Pancreas (tissue), 10 donors: ENCODE measurements around the gene TFRC. TPM values are rescaled to one million over a fixed set of nuclear protein-coding genes. Genes with fewer than 3 reads are reported as not detected.
"Not testable (repeated sequence)": the region's sequence is repeated elsewhere in the genome, so short reads cannot be mapped to it uniquely, and the experiment has no call there.

Experiments
- ATAC-seq, 4 donors: fragments of 200-7000 bp; cut with Tn5 transposase; one replicate each; pipeline versions ENCODE4 v1.8.0 to v1.9.1; 2020; ENCODE audit warnings: mild to moderate bottlenecking in 4 of 4, moderate library complexity in 4 of 4
- DNase-seq, 6 donors: peaks; one replicate each; pipeline ENCODE4 v3.0.0-alpha.2; 2020
- FAIRE-seq: peaks from 2 replicates; lab custom pipeline; 2012; peaks lifted over from hg19 to GRCh38; lab: Jason Lieb, UNC
- H3K27ac ChIP-seq, 4 donors: fragments of 200-600 bp; sonication (generic); 1 replicate in 3 of 4; 2 replicates in 1 of 4; pipeline versions ENCODE4 v1.5.0 to v1.8.0; 2020
- H3K27me3 ChIP-seq, 4 donors: fragments of 200-600 bp; one replicate each; pipeline ENCODE4 v1.8.0; 2021
- H3K36me3 ChIP-seq, 3 donors: fragments of 200-600 bp; sonication (generic) in 1 of 3; one replicate each; pipeline versions ENCODE4 v1.5.0 to v1.8.0; 2020 to 2021
- H3K4me1 ChIP-seq, 3 donors: fragments of 200-600 bp; one replicate each; pipeline ENCODE4 v1.8.0; 2021
- H3K4me3 ChIP-seq, 4 donors: fragments of 200-600 bp; sonication (generic) in 2 of 4; one replicate each; pipeline versions ENCODE4 v1.5.0 to v1.8.0; 2020 to 2021
- H3K9me3 ChIP-seq, 4 donors: fragments of 200-600 bp; one replicate each; pipeline ENCODE4 v1.8.0; 2021
- WGBS, 2 donors: extraction: QIAGEN DNeasy Blood & Tissue Kit; methylation state at CpG; one replicate each; pipeline ENCODE4 v1.1.7; 2013; 5-methylcytosine and 5-hydroxymethylcytosine counted together
- intact Hi-C, 3 donors: fragments of 100-400 bp; cut with DNase I; formaldehyde crosslinking; loops; one replicate each; pipeline versions ENCODE4 v1.11.1 to v1.14.2; 2022
- polyA plus RNA-seq, 2 donors: library from polyadenylated mRNA; stranded (reverse); fragments of 200-250 nt; gene quantifications; one replicate each; pipeline ENCODE4 v1.2.3, GENCODE V29; 2013
- total RNA-seq, 6 donors: library from RNA; stranded (reverse); fragmentation: NEBNext Ultra II Directional in 4 of 6; extraction: Animal tissue kit (Norgen Biotek cat#: 25700) in 4 of 6; gene quantifications; one replicate each; pipeline versions ENCODE4 v1.2.1 to v1.2.4, GENCODE V29; 2021 to 2023
- TF ChIP-seq, protein P1 (sequence below), 4 donors: fragments of 200-600 bp; sonication (generic) in 3 of 4; IDR thresholded peaks; one replicate each; pipeline versions ENCODE4 v1.5.0 to v1.8.0; 2021; ENCODE audit warnings: antibody characterized with exemption in 4 of 4
- donor health status: healthy with polysubstance abuse.
- donor health status: DM: no; HTN: no; CAD: no; lungs with moderate emphysema.
- donor health status: DM: no; HTN: no; CAD: no.
- donor health status: control.
- donor health status: control.
- donor health status: Bipolar disorder and iron deficiency.
- donor health status: DM: yes; HTN: yes; CAD: no.
- donor health status: DM: no; HTN: no; CAD: no.
- donor health status: DM: no; HTN: no; CAD: no.
- donor health status: DM: yes; HTN: yes; CAD: no.

The TFRC gene
- total and polyA plus RNA-seq, 8 donors: 7.8 to 45.6 (median 27.7) TPM

GRCh38 chr3:196012481-196012880 lies 69.4 kb downstream of the TFRC start:
- no peak for DNase-seq

GRCh38 chr3:196009456-196009855 lies 72.4 kb downstream of the TFRC start:
- no peak for DNase-seq
- TF ChIP-seq, protein P1, sequence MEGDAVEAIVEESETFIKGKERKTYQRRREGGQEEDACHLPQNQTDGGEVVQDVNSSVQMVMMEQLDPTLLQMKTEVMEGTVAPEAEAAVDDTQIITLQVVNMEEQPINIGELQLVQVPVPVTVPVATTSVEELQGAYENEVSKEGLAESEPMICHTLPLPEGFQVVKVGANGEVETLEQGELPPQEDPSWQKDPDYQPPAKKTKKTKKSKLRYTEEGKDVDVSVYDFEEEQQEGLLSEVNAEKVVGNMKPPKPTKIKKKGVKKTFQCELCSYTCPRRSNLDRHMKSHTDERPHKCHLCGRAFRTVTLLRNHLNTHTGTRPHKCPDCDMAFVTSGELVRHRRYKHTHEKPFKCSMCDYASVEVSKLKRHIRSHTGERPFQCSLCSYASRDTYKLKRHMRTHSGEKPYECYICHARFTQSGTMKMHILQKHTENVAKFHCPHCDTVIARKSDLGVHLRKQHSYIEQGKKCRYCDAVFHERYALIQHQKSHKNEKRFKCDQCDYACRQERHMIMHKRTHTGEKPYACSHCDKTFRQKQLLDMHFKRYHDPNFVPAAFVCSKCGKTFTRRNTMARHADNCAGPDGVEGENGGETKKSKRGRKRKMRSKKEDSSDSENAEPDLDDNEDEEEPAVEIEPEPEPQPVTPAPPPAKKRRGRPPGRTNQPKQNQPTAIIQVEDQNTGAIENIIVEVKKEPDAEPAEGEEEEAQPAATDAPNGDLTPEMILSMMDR (IDR thresholded peaks at IDR 0.05): no peak
- no peaks in the 10 kb centered on the region for H3K36me3 ChIP-seq
- H3K4me1 ChIP-seq: no peaks in the 10 kb centered on the region
- intact Hi-C loops: no loop called here
- no peaks in the 10 kb centered on the region for H3K9me3 ChIP-seq
- no peaks in the 10 kb centered on the region for H3K27me3 ChIP-seq
- H3K27ac ChIP-seq: no peak overlapping the region
- no peak for FAIRE-seq
- no peak overlapping the region for H3K4me3 ChIP-seq
- ATAC-seq: no peak
- 80 to 90% methylated on average over 5 of the region's 5 CpGs for WGBS, 2 donors

More at GRCh38 chr3:196012481-196012880, 69.4 kb downstream of the TFRC start:
- no peak overlapping the region for H3K27ac ChIP-seq
- H3K36me3 ChIP-seq: no peaks in the 10 kb centered on the region
- no peak for FAIRE-seq
- TF ChIP-seq, protein P1 (IDR thresholded peaks at IDR 0.05): no peak
- ATAC-seq: no peak
- H3K27me3 ChIP-seq: no peaks in the 10 kb centered on the region
- no peaks in the 10 kb centered on the region for H3K4me1 ChIP-seq
- intact Hi-C loops: no loop called here
- H3K4me3 ChIP-seq: no peak overlapping the region
- 30 to 32% methylated on average over 4 of the region's 4 CpGs for WGBS, 2 donors
- no peaks in the 10 kb centered on the region for H3K9me3 ChIP-seq

DNA sequence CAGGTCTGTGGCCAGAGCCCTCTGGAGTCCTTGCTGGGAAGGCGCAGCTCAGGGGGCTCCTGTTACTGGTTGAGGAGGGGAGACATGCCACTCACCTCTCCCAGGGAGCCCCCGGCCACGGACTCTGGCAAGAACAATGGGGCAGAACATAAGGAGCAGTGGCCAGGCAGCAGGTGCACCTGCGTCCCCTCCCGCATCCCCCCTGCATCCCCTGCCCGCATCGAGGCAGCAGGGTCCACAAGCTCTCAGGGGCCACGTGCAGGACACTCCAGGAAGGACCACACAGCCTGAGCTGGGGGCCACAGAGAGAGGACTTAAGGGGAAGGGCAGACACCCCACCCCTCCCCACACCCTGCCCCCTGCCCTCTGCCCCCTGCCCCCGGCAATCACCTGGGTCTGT lies 73.0 kb downstream of the TFRC start:
- Histone ChIP-seq H3K27ac (no peak overlapping the region), H3K9me3 (no peaks in the 10 kb centered on the region), H3K27me3 (no peaks in the 10 kb centered on the region), H3K36me3 (no peaks in the 10 kb centered on the region), H3K4me1 (no peaks in the 10 kb centered on the region), H3K4me3 (no peak overlapping the region)
- TF ChIP-seq, protein P1 (IDR thresholded peaks at IDR 0.05): no peak
- no peak for ATAC-seq
- intact Hi-C loops: no loop called here
- FAIRE-seq: no peak
- peak in 1 of 6 donors; percentile 48 for DNase-seq
- WGBS, 2 donors: 70 to 74% methylated on average over 7 to 9 of the region's 9 CpGs

DNA sequence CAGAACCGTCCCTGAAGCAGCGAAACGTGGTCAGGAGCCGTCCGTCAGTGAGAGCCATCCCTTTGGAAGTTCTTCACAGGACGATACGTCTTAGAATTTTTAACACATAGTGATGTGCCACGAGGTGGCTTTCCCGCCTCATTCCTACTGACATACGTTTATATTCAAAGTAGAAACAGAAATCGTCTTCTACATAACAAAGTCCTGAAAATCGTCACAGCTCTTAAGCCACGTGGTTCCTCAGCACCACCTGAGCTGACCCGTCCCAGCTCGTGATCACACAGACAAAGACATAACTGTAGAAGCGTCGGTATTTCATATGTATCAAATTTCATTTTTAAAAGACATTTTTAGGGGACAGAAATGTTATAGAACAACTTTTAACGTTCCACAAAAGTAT lies 73.5 kb downstream of the TFRC start:
- intact Hi-C loops: no loop called here
- H3K27me3 ChIP-seq: no peaks in the 10 kb centered on the region
- TF ChIP-seq, protein P1 (IDR thresholded peaks at IDR 0.05): no peak
- no peak overlapping the region for H3K27ac ChIP-seq
- no peaks in the 10 kb centered on the region for H3K9me3 ChIP-seq
- DNase-seq (no peak), ATAC-seq (no peak), FAIRE-seq (no peak)
- H3K4me3 ChIP-seq: no peak overlapping the region
- 77 to 86% methylated on average over 18 of the region's 18 CpGs for WGBS, 2 donors
- no peaks in the 10 kb centered on the region for H3K36me3 ChIP-seq
- H3K4me1 ChIP-seq: no peaks in the 10 kb centered on the region

DNA sequence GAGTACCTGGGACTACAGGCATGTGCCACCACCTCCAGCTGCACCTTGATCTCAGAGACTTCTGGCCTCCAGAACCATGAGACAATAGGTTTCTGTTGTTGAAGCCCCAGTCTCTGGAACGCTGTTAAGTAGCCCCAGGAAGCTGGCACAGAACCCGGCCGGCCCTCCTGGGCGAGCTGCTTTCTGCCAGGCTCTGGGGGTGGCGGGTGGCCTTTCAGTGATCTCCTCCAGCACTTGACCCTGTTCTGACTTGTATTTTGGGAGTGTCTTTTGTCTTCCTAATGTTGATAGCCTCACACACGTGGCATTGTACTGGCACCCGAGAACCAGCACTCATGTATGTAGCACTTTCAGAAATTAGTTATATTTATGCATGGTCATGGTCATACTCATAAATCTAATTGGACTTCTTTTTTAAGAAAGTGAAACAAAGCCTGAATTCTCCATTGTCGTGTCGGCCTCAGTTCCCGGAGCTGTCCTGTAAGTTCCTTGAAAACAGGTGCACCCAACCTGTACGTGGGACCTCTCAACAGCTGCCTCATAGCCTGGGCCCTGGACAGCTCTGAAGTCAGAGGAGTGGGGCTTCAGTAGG lies 74.0 kb downstream of the TFRC start:
- Histone ChIP-seq H3K27me3 (no peaks in the 10 kb centered on the region), H3K9me3 (no peaks in the 10 kb centered on the region), H3K4me1 (no peaks in the 10 kb centered on the region), H3K27ac (no peak overlapping the region), H3K36me3 (no peaks in the 10 kb centered on the region), H3K4me3 (no peak overlapping the region)
- no peak for DNase-seq
- FAIRE-seq: no peak
- intact Hi-C loops: no loop called here
- WGBS, 2 donors: 70 to 80% methylated on average over 11 of the region's 11 CpGs
- no peak for ATAC-seq
- TF ChIP-seq, protein P1 (IDR thresholded peaks at IDR 0.05): no peak

DNA sequence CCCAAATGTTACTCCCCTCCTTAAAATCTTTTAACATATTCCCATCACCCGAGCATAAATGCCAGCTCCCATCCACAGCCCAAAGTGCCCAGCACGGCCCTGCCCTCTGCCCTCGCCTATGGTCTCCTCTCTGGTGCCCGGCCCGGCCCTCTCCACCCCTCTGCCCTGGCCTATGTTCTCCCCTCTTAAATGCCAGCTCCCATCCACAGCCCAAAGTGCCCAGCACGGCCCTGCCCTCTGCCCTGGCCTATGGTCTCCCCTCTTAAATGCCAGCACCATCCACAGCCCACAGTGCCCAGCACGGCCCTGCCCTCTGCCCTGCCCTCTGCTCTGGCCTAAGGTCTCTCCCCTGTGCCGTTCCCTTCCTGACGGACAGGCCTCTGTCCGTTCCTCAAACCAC lies 76.6 kb downstream of the TFRC start:
- H3K36me3 ChIP-seq, H3K9me3 ChIP-seq, H3K4me1 ChIP-seq, ATAC-seq, intact Hi-C loops, DNase-seq, H3K27me3 ChIP-seq, H3K27ac ChIP-seq, H3K4me3 ChIP-seq, FAIRE-seq: not testable (repeated sequence)
- 54 to 69% methylated on average over 10 of the region's 10 CpGs for whole genome bisulfite sequencing, 2 donors

DNA sequence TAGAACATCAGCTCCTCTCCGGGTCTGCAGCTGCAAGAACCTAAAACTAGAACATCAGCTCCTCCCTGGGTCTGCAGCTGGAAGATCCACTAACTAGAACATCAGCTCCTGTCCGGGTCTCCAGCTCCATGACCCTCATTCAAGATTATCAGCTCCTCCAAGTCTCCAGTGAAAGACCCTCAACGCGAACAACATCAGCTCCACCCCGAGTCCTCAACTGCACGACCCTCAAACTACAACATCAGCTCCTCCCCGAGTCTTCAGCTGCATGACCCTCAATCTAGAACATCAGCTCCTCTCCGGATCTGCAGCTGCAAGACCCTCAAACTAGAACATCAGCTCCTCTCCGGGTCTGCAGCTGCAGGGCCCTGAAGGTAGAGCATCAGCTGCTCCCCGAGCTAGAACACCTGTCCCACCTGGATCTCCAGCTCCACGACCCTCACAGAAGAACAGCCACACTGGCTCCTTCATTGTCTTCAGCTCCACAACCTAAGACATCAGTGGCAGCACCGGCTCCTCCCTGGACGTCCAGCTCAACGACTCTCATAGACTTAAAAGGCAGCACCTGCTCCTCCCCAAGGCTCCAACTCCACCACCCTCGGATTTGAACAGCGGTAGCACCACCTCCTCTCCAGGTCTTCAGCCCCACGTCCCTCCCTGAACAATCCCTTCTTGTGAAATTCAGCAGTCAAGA lies 77.4 kb downstream of the TFRC start:
- H3K36me3 ChIP-seq, ATAC-seq, H3K9me3 ChIP-seq, FAIRE-seq, H3K27ac ChIP-seq, H3K4me1 ChIP-seq, H3K4me3 ChIP-seq, intact Hi-C loops, H3K27me3 ChIP-seq, DNase-seq: not testable (repeated sequence)
- WGBS, 2 donors: 51 to 63% methylated on average over 17 of the region's 17 CpGs
